IMR-90 (cell line): ENCODE data around the gene C12orf54. TPM values are rescaled to one million over a fixed set of nuclear protein-coding genes. Genes with fewer than 3 reads are reported as not detected.

Experiments
- ATAC-seq: fragments of 200-7000 bp; cut with Tn5 transposase; 2 replicates; pipeline ENCODE4 v1.9.1; 2020; ENCODE audit warnings: low read depth, mild to moderate bottlenecking, moderate library complexity
- BruUV-seq: library from RNA; stranded (reverse); fragments of 400-500 nt; replicated peaks from 2 replicates; lab custom pipeline; 2021; lab: Mats Ljungman, UMichigan
- CTCF ChIA-PET: fragments of 300-600 bp; formaldehyde crosslinking; extraction: SDS; loops from one replicate; lab custom pipeline; 2021; ENCODE audit warnings: antibody characterized with exemption; lab: Yijun Ruan, JAX
- POLR2A ChIA-PET: fragments of 300-600 bp; sonication (Branson Sonifier 250); formaldehyde crosslinking; loops from one replicate; lab custom pipeline; 2022; ENCODE audit warnings: antibody characterized with exemption; ENCODE audit not compliant: unreplicated experiment; lab: Charles Lee
- DNase-seq: peaks from one replicate; pipeline ENCODE4 v3.0.0; 2013
- H2AFZ ChIP-seq: replicated peaks from 2 replicates; pipeline ENCODE3; 2013; ENCODE audit warnings: low read length, mild to moderate bottlenecking; ENCODE audit not compliant: poor library complexity
- H2AK5ac ChIP-seq: 2 replicates; pipeline ENCODE4 v1.6.1; 2013; ENCODE audit warnings: low read depth, low read length, inconsistent platforms
- H2AK9ac ChIP-seq: replicated peaks from 2 replicates; pipeline ENCODE3; 2013; ENCODE audit warnings: mild to moderate bottlenecking, low read depth, low read length, moderate library complexity; ENCODE audit not compliant: poor library complexity
- H2BK120ac ChIP-seq: 2 replicates; pipeline ENCODE4 v1.6.1; 2013; ENCODE audit warnings: low read depth, low read length, inconsistent platforms
- H2BK15ac ChIP-seq: 3 replicates; pipeline ENCODE4 v1.6.1; 2013; ENCODE audit warnings: low read depth, low read length, inconsistent platforms
- H2BK20ac ChIP-seq: 2 replicates; pipeline ENCODE4 v1.6.1; 2013; ENCODE audit warnings: low read depth, mild to moderate bottlenecking, inconsistent platforms, low read length, moderate library complexity
- H2BK5ac ChIP-seq: 2 replicates; pipeline ENCODE4 v1.6.1; 2013; ENCODE audit warnings: mild to moderate bottlenecking, low read depth, low read length, inconsistent platforms; ENCODE audit not compliant: poor library complexity, severe bottlenecking
- H3K14ac ChIP-seq: replicated peaks from 2 replicates; pipeline ENCODE4 v1.6.1; 2013; ENCODE audit warnings: low read depth, low read length, inconsistent platforms
- H3K18ac ChIP-seq: 2 replicates; pipeline ENCODE4 v1.6.1; 2013; ENCODE audit warnings: low read depth, low read length, control low read depth
- H3K23ac ChIP-seq: 2 replicates; pipeline ENCODE4 v1.6.1; 2013; ENCODE audit warnings: low read depth, low read length, inconsistent platforms
- H3K27ac ChIP-seq: 2 replicates; pipeline ENCODE4 v1.5.1; 2013; ENCODE audit warnings: mild to moderate bottlenecking, control low read depth, low read length; ENCODE audit not compliant: insufficient read depth
- H3K27me3 ChIP-seq: 2 replicates; pipeline ENCODE4 v1.6.1; 2013; ENCODE audit warnings: low read length; ENCODE audit not compliant: control insufficient read depth, insufficient read depth
- H3K36me3 ChIP-seq: 2 replicates; pipeline ENCODE4 v1.6.1; 2013; ENCODE audit warnings: low read length, mixed read lengths; ENCODE audit not compliant: control insufficient read depth, insufficient read depth
- H3K4ac ChIP-seq: 2 replicates; pipeline ENCODE4 v1.6.1; 2013; ENCODE audit warnings: low read depth, low read length, inconsistent platforms
- H3K4me1 ChIP-seq: 2 replicates; pipeline ENCODE4 v1.6.1; 2013; ENCODE audit warnings: low read length, mixed read lengths; ENCODE audit not compliant: control insufficient read depth, insufficient read depth
- H3K4me2 ChIP-seq: 2 replicates; pipeline ENCODE4 v1.6.1; 2013; ENCODE audit warnings: low read depth, mild to moderate bottlenecking, control low read depth, low read length, moderate library complexity
- H3K4me3 ChIP-seq: 2 replicates; pipeline ENCODE4 v1.5.1; 2013; ENCODE audit warnings: low read depth, mild to moderate bottlenecking, control low read depth, low read length, moderate library complexity; ENCODE audit not compliant: insufficient read depth
- H3K56ac ChIP-seq: 2 replicates; pipeline ENCODE4 v1.6.1; 2013; ENCODE audit warnings: low read length, inconsistent platforms; ENCODE audit not compliant: insufficient read depth; ENCODE audit errors: extremely low read depth
- H3K79me1 ChIP-seq, 2 experiments: 2 replicates each; pipeline ENCODE4 v1.6.1; 2013; ENCODE audit warnings: low read length in 2 of 2, inconsistent platforms in 1 of 2, low read depth in 1 of 2
- H3K9ac ChIP-seq: 2 replicates; pipeline ENCODE4 v1.6.1; 2013; ENCODE audit warnings: low read depth, low read length, control low read depth
- H3K9me1 ChIP-seq: 2 replicates; pipeline ENCODE4 v1.6.1; 2013; ENCODE audit warnings: low read length, inconsistent platforms; ENCODE audit not compliant: insufficient read depth
- H3K9me3 ChIP-seq: 2 replicates; pipeline ENCODE4 v1.6.1; 2013; ENCODE audit warnings: low read length; ENCODE audit not compliant: control insufficient read depth, insufficient read depth
- H4K20me1 ChIP-seq: 2 replicates; pipeline ENCODE4 v1.6.1; 2013; ENCODE audit warnings: low read length, inconsistent platforms; ENCODE audit not compliant: insufficient read depth
- H4K5ac ChIP-seq: 2 replicates; pipeline ENCODE4 v1.6.1; 2013; ENCODE audit warnings: mild to moderate bottlenecking, low read depth, low read length, control low read depth
- H4K8ac ChIP-seq, 2 experiments: 2 replicates each; pipeline ENCODE4 v1.6.1; 2013; ENCODE audit warnings: low read depth in 2 of 2, low read length in 2 of 2, control low read depth in 1 of 2, inconsistent platforms in 1 of 2
- H4K91ac ChIP-seq: 2 replicates; pipeline ENCODE4 v1.6.1; 2013; ENCODE audit warnings: low read depth, low read length, inconsistent platforms; ENCODE audit not compliant: insufficient read depth
- BHLHE40 ChIP-seq: fragments of 150-350 bp; IDR thresholded peaks from 2 replicates; pipeline ENCODE4 v1.6.1; 2016; ENCODE audit warnings: mild to moderate bottlenecking, low read depth, low read length
- CEBPB ChIP-seq: IDR thresholded peaks from 2 replicates; pipeline ENCODE4 v1.6.1; 2012; ENCODE audit warnings: low read depth, low read length, improper control_type of control experiment
- CHD1 ChIP-seq: IDR thresholded peaks from 2 replicates; pipeline ENCODE4 v1.6.1; 2012; ENCODE audit warnings: low read depth, low read length, improper control_type of control experiment
- FOS ChIP-seq: fragments of 150-350 bp; IDR thresholded peaks from 2 replicates; pipeline ENCODE4 v1.6.1; 2016; ENCODE audit warnings: low read depth, low read length
- MAFK ChIP-seq: IDR thresholded peaks from 2 replicates; pipeline ENCODE4 v1.6.1; 2012; ENCODE audit warnings: low read depth, low read length, improper control_type of control experiment
- MAZ ChIP-seq: IDR thresholded peaks from 2 replicates; pipeline ENCODE4 v1.6.1; 2012; ENCODE audit warnings: low read depth, mild to moderate bottlenecking, low read length, improper control_type of control experiment, moderate library complexity, borderline replicate concordance
- MXI1 ChIP-seq: IDR thresholded peaks from 2 replicates; pipeline ENCODE4 v1.6.1; 2012; ENCODE audit warnings: low read depth, mild to moderate bottlenecking, low read length, moderate library complexity, borderline replicate concordance
- NFE2L2 ChIP-seq: fragments of 150-350 bp; IDR thresholded peaks from 2 replicates; pipeline ENCODE4 v1.6.1; 2016; ENCODE audit warnings: low read depth, mild to moderate bottlenecking, low read length
- POLR2A ChIP-seq: IDR thresholded peaks from 2 replicates; pipeline ENCODE4 v1.6.1; 2012; ENCODE audit warnings: mild to moderate bottlenecking, low read depth, low read length
- RAD21 ChIP-seq: IDR thresholded peaks from 2 replicates; pipeline ENCODE4 v1.6.1; 2012; ENCODE audit warnings: low read length, improper control_type of control experiment
- RCOR1 ChIP-seq: IDR thresholded peaks from 2 replicates; pipeline ENCODE4 v1.6.1; 2012; ENCODE audit warnings: mild to moderate bottlenecking, low read length, improper control_type of control experiment; ENCODE audit not compliant: insufficient replicate concordance
- RFX5 ChIP-seq: IDR thresholded peaks from 2 replicates; pipeline ENCODE4 v1.8.0; 2012; ENCODE audit warnings: low read depth, mild to moderate bottlenecking, low read length, moderate library complexity
- SMC3 ChIP-seq: fragments of 150-350 bp; IDR thresholded peaks from 2 replicates; pipeline ENCODE4 v1.6.1; 2016; ENCODE audit warnings: low read depth, mild to moderate bottlenecking, antibody characterized with exemption, low read length, moderate library complexity
- WGBS, 2 experiments: methylation state at CpG; one replicate each; pipeline versions ENCODE4 v1.1.5 to v1.1.7; 2013; ENCODE audit warnings: missing lambda C conversion rate in 2 of 2; ENCODE audit not compliant: insufficient read length in 1 of 2; ENCODE audit errors: extremely low coverage in 2 of 2; 5-methylcytosine and 5-hydroxymethylcytosine counted together
- dilution Hi-C: fragments of 300-500 bp; cut with HindIII; formaldehyde crosslinking; loops from one replicate; pipeline ENCODE4 v1.14.3; 2018; ENCODE audit warnings: low sequenced_read_pairs; ENCODE audit not compliant: unreplicated experiment
- in situ Hi-C: fragments of 300-500 bp; cut with MboI; formaldehyde crosslinking; loops from 3 replicates; pipeline ENCODE4 v1.14.3; 2019; ENCODE audit warnings: low sequenced_read_pairs, inconsistent platforms, mixed read lengths
- intact Hi-C: fragments of 100-400 bp; cut with micrococcal nuclease; formaldehyde crosslinking; loops from 2 replicates; pipeline ENCODE4 v1.10.0; 2022
- polyA plus RNA-seq, 3 experiments: library from polyadenylated mRNA; depleted of rRNA; stranded (reverse); fragments of >200 nt; gene quantifications; 2 replicates each; pipeline ENCODE4 v1.2.3, GENCODE V29; 2012; ENCODE audit warnings: low replicate concordance in 1 of 3
- total RNA-seq: library from RNA; depleted of rRNA; stranded (reverse); fragments of >200 nt; gene quantifications from 2 replicates; pipeline ENCODE4 v1.2.3, GENCODE V29; 2012
- TF ChIP-seq, protein P1 (sequence below): fragments of 150-350 bp; IDR thresholded peaks from 2 replicates; pipeline ENCODE4 v1.6.1; 2016; ENCODE audit warnings: low read depth, mild to moderate bottlenecking, low read length, moderate library complexity, borderline replicate concordance
- TF ChIP-seq, protein P2 (sequence below): fragments of 150-350 bp; IDR thresholded peaks from 2 replicates; pipeline ENCODE4 v1.6.1; 2017; ENCODE audit warnings: mild to moderate bottlenecking, antibody characterized with exemption, low read length, low read depth
- TF ChIP-seq, protein P3 (sequence below): conservative IDR thresholded peaks from 2 replicates; pipeline ENCODE4 v1.5.1; 2012; ENCODE audit warnings: mild to moderate bottlenecking, low read depth, low read length, improper control_type of control experiment

C12orf54 gene
- total and polyA plus RNA-seq, 2 of the 4 experiments (the other 2 are of a cell fraction), result not detected

DNA sequence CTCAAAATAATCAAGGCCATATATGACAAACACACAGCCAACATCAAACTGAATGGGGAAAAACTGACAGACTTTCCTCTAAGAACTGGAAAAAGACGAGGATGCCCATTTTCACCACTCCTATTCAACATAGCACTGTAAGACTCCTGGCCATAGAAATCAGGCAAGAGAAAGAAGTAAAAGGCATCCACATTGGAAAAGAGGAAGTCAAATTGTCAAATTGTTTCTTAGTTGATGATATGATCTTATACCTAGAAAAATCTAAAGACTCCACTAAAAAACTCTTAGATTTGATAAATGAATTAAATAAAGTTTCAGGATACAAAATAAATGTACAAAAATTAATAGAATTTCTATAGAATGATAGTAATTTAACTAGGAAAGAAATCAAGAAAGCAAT is 54.3 kb downstream of the C12orf54 start:
- H2BK20ac ChIP-seq, result no peak overlapping the region
- no peak overlapping the region for H2BK120ac ChIP-seq
- DNase-seq (no peak), ATAC-seq (no peak)
- no peak overlapping the region for H3K14ac ChIP-seq
- no peaks in the 10 kb centered on the region for H3K9me3 ChIP-seq
- H2BK5ac ChIP-seq, result no peak overlapping the region
- no CpG with 5 or more reads among the region's 1 CpG for WGBS, 2 experiments
- no peak overlapping the region for H4K5ac ChIP-seq
- BruUV-seq, result no TSS peak
- no peak overlapping the region for H4K8ac ChIP-seq
- H3K4ac ChIP-seq, result no peak overlapping the region
- in situ Hi-C loops (loop anchor here (25.0 kb wide), 1 partner anchor 251 kb away; the partner anchor contains the start of gene ADCY6), intact Hi-C loops (no loop called here), dilution Hi-C loops (no loop called here)
- H2BK15ac ChIP-seq, result no peak overlapping the region
- H3K4me3 ChIP-seq, result no peak overlapping the region
- H3K9me1 ChIP-seq, result no peaks in the 10 kb centered on the region
- CTCF ChIA-PET, result no interaction called here
- POLR2A ChIA-PET, result no interaction called here
- H4K20me1 ChIP-seq, result no peaks in the 10 kb centered on the region
- no peak overlapping the region for H4K91ac ChIP-seq
- TF ChIP-seq RFX5 (no peak), CEBPB (no peak), FOS (no peak), POLR2A (no peak), NFE2L2 (no peak), MXI1 (no peak), RCOR1 (no peak), MAFK (no peak), RAD21 (no peak), CHD1 (no peak), MAZ (no peak), SMC3 (no peak), BHLHE40 (no peak)
- TF ChIP-seq, protein P1, sequence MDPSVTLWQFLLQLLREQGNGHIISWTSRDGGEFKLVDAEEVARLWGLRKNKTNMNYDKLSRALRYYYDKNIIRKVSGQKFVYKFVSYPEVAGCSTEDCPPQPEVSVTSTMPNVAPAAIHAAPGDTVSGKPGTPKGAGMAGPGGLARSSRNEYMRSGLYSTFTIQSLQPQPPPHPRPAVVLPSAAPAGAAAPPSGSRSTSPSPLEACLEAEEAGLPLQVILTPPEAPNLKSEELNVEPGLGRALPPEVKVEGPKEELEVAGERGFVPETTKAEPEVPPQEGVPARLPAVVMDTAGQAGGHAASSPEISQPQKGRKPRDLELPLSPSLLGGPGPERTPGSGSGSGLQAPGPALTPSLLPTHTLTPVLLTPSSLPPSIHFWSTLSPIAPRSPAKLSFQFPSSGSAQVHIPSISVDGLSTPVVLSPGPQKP, result no peak
- TF ChIP-seq, protein P2, sequence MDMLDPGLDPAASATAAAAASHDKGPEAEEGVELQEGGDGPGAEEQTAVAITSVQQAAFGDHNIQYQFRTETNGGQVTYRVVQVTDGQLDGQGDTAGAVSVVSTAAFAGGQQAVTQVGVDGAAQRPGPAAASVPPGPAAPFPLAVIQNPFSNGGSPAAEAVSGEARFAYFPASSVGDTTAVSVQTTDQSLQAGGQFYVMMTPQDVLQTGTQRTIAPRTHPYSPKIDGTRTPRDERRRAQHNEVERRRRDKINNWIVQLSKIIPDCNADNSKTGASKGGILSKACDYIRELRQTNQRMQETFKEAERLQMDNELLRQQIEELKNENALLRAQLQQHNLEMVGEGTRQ, result no peak
- TF ChIP-seq, protein P3, sequence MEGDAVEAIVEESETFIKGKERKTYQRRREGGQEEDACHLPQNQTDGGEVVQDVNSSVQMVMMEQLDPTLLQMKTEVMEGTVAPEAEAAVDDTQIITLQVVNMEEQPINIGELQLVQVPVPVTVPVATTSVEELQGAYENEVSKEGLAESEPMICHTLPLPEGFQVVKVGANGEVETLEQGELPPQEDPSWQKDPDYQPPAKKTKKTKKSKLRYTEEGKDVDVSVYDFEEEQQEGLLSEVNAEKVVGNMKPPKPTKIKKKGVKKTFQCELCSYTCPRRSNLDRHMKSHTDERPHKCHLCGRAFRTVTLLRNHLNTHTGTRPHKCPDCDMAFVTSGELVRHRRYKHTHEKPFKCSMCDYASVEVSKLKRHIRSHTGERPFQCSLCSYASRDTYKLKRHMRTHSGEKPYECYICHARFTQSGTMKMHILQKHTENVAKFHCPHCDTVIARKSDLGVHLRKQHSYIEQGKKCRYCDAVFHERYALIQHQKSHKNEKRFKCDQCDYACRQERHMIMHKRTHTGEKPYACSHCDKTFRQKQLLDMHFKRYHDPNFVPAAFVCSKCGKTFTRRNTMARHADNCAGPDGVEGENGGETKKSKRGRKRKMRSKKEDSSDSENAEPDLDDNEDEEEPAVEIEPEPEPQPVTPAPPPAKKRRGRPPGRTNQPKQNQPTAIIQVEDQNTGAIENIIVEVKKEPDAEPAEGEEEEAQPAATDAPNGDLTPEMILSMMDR, result no peak
- no peak overlapping the region for H3K18ac ChIP-seq
- no peaks in the 10 kb centered on the region for H3K36me3 ChIP-seq
- H3K4me1 ChIP-seq, result no peaks in the 10 kb centered on the region
- no peak overlapping the region for H3K56ac ChIP-seq
- no peak overlapping the region for H2AK5ac ChIP-seq
- H3K4me2 ChIP-seq, result no peak overlapping the region
- no peaks in the 10 kb centered on the region for H3K79me1 ChIP-seq
- H3K9ac ChIP-seq, result no peak overlapping the region
- no peak overlapping the region for H3K27ac ChIP-seq
- H3K23ac ChIP-seq, result no peak overlapping the region
- H3K27me3 ChIP-seq, result no peaks in the 10 kb centered on the region
- no peak overlapping the region for H2AK9ac ChIP-seq
- H2AFZ ChIP-seq, result no peak overlapping the region
